ENCODE data around the gene LMO2. TPM values are rescaled to one million over a fixed set of nuclear protein-coding genes. Genes with fewer than 3 reads are reported as not detected.

The LMO2 gene
- total RNA-seq, result 22.5 and 36.0 TPM in 2 replicates

DNA sequence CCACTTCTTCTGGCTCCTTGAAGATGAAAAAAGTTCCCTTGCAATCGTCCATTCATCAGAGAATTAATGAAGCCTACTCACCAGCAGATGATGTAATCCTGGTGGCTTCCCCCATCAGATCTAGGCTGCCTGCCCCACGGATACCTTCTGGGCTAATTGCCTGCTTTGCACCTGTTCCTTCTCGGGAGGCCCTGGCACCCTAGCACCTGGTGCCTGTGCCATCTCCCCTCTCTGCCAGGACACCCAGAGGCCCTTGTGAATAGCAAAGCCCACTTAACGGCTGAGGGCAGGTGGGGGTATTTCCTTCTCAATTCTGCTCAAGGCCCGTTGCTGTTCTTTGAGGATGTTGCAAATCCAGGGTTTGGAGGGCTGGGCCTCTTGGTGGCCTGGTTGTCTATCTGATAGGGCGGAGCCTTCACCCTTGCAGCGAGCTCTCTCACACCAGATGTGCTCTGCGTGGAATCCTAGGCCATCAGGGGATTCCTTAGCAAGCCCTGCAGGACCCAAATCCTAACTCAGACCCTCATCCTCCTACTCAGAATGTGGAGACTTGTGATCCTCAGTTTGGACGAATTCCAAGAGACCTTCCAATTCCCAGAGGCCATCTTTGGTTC is at the start of gene LMO2:
TSS of gene LMO2 (minus strand) at position 363 of the 614 bp plus-strand sequence. CDS start 22,360 bp downstream, outside the sequence.

Other genes starting within 250 kb of the LMO2 start
- 0.38 and 0.54 TPM in 2 replicates for gene C11orf91, start 191.2 kb downstream of the LMO2 start, total RNA-seq
- 932 and 1,126 TPM in 2 replicates for gene CD59, start 155.7 kb downstream of the LMO2 start, total RNA-seq
- gene FBXO3, start 117.6 kb downstream of the LMO2 start, total RNA-seq, result 22.3 and 31.6 TPM in 2 replicates
- gene CAPRIN1, start 159.7 kb upstream of the LMO2 start, total RNA-seq, result 193 and 251 TPM in 2 replicates
- gene NAT10, start 213.6 kb upstream of the LMO2 start, total RNA-seq, result 18.8 and 23.3 TPM in 2 replicates